ENCODE results near the gene TMEM89. TPM values are rescaled to one million over a fixed set of nuclear protein-coding genes. Genes with fewer than 3 reads are reported as not detected.

Gene TMEM89
- total and polyA plus RNA-seq, 2 of the 13 experiments (the other 11 are each of a cell fraction or from before 2014, with no cell fraction given) = 0.31 to 0.59 TPM

DNA sequence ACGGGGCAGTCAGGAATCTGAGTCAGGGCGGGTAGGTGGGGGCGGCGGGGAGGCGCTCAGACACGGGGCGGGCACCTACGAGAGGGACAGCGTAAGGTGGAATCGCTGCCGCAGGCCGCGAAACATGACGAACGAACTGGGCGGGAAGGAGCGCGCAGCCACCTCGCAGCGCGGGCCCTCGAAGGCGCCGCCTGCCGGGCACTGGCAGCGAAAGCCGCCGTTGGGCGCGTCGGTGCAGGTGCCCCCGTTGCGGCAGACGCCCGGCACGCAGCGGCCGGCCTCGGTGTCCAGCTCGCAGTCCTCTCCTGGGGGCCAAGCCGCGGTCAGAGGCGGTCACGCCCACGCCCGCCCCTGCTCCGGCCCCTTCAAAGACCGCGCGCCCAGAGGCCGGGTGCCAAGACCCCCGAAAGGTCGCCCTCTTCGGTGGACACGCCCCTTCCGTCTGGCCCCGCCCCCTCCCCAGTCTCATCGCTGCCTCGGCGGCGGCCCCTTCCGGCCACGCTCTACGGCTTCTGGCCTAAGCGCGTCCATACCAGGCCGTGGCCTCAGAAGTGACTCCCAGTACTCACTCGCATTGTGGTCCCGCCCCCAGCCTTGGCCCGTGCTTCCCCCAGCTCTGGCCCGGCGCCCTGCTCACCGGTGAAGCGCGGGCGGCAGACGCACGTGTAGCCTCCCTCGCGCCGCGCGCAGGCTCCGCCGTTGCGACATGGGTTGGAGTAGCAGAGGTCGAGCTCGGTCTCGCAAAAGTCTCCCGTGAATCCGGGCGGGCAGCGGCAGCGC lies 34.7 kb upstream of the TMEM89 start (continued):
- TF ChIP-seq, protein P1, sequence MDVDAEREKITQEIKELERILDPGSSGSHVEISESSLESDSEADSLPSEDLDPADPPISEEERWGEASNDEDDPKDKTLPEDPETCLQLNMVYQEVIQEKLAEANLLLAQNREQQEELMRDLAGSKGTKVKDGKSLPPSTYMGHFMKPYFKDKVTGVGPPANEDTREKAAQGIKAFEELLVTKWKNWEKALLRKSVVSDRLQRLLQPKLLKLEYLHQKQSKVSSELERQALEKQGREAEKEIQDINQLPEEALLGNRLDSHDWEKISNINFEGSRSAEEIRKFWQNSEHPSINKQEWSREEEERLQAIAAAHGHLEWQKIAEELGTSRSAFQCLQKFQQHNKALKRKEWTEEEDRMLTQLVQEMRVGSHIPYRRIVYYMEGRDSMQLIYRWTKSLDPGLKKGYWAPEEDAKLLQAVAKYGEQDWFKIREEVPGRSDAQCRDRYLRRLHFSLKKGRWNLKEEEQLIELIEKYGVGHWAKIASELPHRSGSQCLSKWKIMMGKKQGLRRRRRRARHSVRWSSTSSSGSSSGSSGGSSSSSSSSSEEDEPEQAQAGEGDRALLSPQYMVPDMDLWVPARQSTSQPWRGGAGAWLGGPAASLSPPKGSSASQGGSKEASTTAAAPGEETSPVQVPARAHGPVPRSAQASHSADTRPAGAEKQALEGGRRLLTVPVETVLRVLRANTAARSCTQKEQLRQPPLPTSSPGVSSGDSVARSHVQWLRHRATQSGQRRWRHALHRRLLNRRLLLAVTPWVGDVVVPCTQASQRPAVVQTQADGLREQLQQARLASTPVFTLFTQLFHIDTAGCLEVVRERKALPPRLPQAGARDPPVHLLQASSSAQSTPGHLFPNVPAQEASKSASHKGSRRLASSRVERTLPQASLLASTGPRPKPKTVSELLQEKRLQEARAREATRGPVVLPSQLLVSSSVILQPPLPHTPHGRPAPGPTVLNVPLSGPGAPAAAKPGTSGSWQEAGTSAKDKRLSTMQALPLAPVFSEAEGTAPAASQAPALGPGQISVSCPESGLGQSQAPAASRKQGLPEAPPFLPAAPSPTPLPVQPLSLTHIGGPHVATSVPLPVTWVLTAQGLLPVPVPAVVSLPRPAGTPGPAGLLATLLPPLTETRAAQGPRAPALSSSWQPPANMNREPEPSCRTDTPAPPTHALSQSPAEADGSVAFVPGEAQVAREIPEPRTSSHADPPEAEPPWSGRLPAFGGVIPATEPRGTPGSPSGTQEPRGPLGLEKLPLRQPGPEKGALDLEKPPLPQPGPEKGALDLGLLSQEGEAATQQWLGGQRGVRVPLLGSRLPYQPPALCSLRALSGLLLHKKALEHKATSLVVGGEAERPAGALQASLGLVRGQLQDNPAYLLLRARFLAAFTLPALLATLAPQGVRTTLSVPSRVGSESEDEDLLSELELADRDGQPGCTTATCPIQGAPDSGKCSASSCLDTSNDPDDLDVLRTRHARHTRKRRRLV (CRISPR knock-in tag; IDR thresholded peaks at IDR 0.05) = no peak
- TF ChIP-seq, protein P2, sequence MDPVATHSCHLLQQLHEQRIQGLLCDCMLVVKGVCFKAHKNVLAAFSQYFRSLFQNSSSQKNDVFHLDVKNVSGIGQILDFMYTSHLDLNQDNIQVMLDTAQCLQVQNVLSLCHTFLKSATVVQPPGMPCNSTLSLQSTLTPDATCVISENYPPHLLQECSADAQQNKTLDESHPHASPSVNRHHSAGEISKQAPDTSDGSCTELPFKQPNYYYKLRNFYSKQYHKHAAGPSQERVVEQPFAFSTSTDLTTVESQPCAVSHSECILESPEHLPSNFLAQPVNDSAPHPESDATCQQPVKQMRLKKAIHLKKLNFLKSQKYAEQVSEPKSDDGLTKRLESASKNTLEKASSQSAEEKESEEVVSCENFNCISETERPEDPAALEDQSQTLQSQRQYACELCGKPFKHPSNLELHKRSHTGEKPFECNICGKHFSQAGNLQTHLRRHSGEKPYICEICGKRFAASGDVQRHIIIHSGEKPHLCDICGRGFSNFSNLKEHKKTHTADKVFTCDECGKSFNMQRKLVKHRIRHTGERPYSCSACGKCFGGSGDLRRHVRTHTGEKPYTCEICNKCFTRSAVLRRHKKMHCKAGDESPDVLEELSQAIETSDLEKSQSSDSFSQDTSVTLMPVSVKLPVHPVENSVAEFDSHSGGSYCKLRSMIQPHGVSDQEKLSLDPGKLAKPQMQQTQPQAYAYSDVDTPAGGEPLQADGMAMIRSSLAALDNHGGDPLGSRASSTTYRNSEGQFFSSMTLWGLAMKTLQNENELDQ (CRISPR knock-in tag; IDR thresholded peaks at IDR 0.05; ENCODE audit: borderline replicate concordance) = no peak
- TF ChIP-seq TOPORS (CRISPR knock-in tag; IDR thresholded peaks at IDR 0.05) (no peak), SIN3A (IDR thresholded peaks at IDR 0.05; ENCODE audit: borderline replicate concordance, low read depth, low read length) (peak; percentile 36; the same call in 1 of the 2 replicates), NRL (CRISPR knock-in tag; IDR thresholded peaks at IDR 0.05; ENCODE audit: borderline replicate concordance) (peak; percentile 49; the same call in 1 of the 2 replicates), SKI (IDR thresholded peaks at IDR 0.05; ENCODE audit: partially characterized antibody) (peak; percentile 50), RXRA (CRISPR knock-in tag; IDR thresholded peaks at IDR 0.05) (peak; percentile 51), CBX1 (IDR thresholded peaks at IDR 0.05; ENCODE audit: low read depth) (no peak), HMG20B (CRISPR knock-in tag; conservative IDR thresholded peaks at IDR 0.05) (no peak)
- TF ChIP-seq, protein P3, sequence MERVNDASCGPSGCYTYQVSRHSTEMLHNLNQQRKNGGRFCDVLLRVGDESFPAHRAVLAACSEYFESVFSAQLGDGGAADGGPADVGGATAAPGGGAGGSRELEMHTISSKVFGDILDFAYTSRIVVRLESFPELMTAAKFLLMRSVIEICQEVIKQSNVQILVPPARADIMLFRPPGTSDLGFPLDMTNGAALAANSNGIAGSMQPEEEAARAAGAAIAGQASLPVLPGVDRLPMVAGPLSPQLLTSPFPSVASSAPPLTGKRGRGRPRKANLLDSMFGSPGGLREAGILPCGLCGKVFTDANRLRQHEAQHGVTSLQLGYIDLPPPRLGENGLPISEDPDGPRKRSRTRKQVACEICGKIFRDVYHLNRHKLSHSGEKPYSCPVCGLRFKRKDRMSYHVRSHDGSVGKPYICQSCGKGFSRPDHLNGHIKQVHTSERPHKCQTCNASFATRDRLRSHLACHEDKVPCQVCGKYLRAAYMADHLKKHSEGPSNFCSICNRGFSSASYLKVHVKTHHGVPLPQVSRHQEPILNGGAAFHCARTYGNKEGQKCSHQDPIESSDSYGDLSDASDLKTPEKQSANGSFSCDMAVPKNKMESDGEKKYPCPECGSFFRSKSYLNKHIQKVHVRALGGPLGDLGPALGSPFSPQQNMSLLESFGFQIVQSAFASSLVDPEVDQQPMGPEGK (CRISPR knock-in tag; IDR thresholded peaks at IDR 0.05) = peak; percentile 47
- TF ChIP-seq, protein P4, sequence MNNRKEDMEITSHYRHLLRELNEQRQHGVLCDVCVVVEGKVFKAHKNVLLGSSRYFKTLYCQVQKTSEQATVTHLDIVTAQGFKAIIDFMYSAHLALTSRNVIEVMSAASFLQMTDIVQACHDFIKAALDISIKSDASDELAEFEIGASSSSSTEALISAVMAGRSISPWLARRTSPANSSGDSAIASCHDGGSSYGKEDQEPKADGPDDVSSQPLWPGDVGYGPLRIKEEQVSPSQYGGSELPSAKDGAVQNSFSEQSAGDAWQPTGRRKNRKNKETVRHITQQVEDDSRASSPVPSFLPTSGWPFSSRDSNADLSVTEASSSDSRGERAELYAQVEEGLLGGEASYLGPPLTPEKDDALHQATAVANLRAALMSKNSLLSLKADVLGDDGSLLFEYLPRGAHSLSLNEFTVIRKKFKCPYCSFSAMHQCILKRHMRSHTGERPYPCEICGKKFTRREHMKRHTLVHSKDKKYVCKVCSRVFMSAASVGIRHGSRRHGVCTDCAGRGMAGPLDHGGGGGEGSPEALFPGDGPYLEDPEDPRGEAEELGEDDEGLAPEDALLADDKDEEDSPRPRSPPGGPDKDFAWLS (CRISPR knock-in tag; IDR thresholded peaks at IDR 0.05; ENCODE audit: borderline replicate concordance) = no peak
- TF ChIP-seq, protein P5, sequence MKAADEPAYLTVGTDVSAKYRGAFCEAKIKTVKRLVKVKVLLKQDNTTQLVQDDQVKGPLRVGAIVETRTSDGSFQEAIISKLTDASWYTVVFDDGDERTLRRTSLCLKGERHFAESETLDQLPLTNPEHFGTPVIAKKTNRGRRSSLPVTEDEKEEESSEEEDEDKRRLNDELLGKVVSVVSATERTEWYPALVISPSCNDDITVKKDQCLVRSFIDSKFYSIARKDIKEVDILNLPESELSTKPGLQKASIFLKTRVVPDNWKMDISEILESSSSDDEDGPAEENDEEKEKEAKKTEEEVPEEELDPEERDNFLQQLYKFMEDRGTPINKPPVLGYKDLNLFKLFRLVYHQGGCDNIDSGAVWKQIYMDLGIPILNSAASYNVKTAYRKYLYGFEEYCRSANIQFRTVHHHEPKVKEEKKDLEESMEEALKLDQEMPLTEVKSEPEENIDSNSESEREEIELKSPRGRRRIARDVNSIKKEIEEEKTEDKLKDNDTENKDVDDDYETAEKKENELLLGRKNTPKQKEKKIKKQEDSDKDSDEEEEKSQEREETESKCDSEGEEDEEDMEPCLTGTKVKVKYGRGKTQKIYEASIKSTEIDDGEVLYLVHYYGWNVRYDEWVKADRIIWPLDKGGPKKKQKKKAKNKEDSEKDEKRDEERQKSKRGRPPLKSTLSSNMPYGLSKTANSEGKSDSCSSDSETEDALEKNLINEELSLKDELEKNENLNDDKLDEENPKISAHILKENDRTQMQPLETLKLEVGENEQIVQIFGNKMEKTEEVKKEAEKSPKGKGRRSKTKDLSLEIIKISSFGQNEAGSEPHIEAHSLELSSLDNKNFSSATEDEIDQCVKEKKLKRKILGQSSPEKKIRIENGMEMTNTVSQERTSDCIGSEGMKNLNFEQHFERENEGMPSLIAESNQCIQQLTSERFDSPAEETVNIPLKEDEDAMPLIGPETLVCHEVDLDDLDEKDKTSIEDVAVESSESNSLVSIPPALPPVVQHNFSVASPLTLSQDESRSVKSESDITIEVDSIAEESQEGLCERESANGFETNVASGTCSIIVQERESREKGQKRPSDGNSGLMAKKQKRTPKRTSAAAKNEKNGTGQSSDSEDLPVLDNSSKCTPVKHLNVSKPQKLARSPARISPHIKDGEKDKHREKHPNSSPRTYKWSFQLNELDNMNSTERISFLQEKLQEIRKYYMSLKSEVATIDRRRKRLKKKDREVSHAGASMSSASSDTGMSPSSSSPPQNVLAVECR (CRISPR knock-in tag; IDR thresholded peaks at IDR 0.05; ENCODE audit: borderline replicate concordance) = peak; percentile 56; the same call in 1 of the 2 replicates
